ENCODE results near the gene CHD3. TPM values are rescaled to one million over a fixed set of nuclear protein-coding genes. Genes with fewer than 3 reads are reported as not detected.

The CHD3 gene
- 65.3 to 76.0 TPM (median 68.6 TPM) in 5 replicates for total RNA-seq (2022; extraction: Qiagen RNA extraction; ENCODE audit: low read depth)

GRCh38 chr17:7888184-7888920 lies at the start of gene CHD3:
Gene CHD3, plus strand, starts transcription at chr17:7888789. Its CDS starts 212 bp downstream, at chr17:7889001.

GRCh38 chr17:7854851-7855659 lies 33.5 kb upstream of the CHD3 start, which contains the start of gene TMEM88:
Gene TMEM88, plus strand, starts transcription at chr17:7855066. Its CDS starts 9 bp downstream, at chr17:7855075.

GRCh38 chr17:7856811-7857712 lies 31.5 kb upstream of the CHD3 start, which contains the start of gene NAA38:
Gene NAA38, minus strand, starts transcription at chr17:7857559. Its CDS starts 96 bp downstream, at chr17:7857463.

GRCh38 chr17:7857713-7858521 lies 30.7 kb upstream of the CHD3 start, which contains the start of gene CYB5D1:
Gene CYB5D1, plus strand, starts transcription at chr17:7858003. Its CDS starts 132 bp downstream, at chr17:7858135.

GRCh38 chr17:7915611-7916384 lies 27.2 kb downstream of the CHD3 start, which contains the start of gene RNF227:
Gene RNF227, minus strand, starts transcription at chr17:7916289. Its CDS starts 94 bp downstream, at chr17:7916195.

GRCh38 chr17:7929158-7930023 lies 40.8 kb downstream of the CHD3 start, which contains the start of gene KCNAB3:
Gene KCNAB3, minus strand, starts transcription at chr17:7929856. Its CDS starts 421 bp downstream, at chr17:7929435.

GRCh38 chr17:7931709-7932482 lies 43.3 kb downstream of the CHD3 start, which contains the start of the genes CNTROB and TRAPPC1:
Gene CNTROB, plus strand, starts transcription at chr17:7932206. Its CDS starts 874 bp downstream, at chr17:7933080.
Gene TRAPPC1, minus strand, starts transcription at chr17:7931946. Its CDS starts 117 bp downstream, at chr17:7931829.

Other genes with a start within 250 kb of the CHD3 start
- gene ATP1B2, start 237.9 kb upstream of the CHD3 start, total RNA-seq (2022; extraction: Qiagen RNA extraction; ENCODE audit: low read depth), result 0.16 to 0.33 TPM (median 0.26 TPM) in 4 of 5 replicates, not detected in the other
- gene TP53, start 201.3 kb upstream of the CHD3 start, total RNA-seq (2022; extraction: Qiagen RNA extraction; ENCODE audit: low read depth), result 48.7 to 61.6 TPM (median 55.2 TPM) in 5 replicates
- gene WRAP53, start 200.3 kb upstream of the CHD3 start, total RNA-seq (2022; extraction: Qiagen RNA extraction; ENCODE audit: low read depth), result 33.9 to 50.3 TPM (median 47.7 TPM) in 5 replicates
- 1.0 to 1.7 TPM (median 1.4 TPM) in 5 replicates for gene EFNB3, start 183.6 kb upstream of the CHD3 start, total RNA-seq (2022; extraction: Qiagen RNA extraction; ENCODE audit: low read depth)
- 0.01 to 0.03 TPM in 2 of 5 replicates, not detected in the others for gene DNAH2, start 171.0 kb upstream of the CHD3 start, total RNA-seq (2022; extraction: Qiagen RNA extraction; ENCODE audit: low read depth)
- 13.8 to 23.8 TPM (median 15.1 TPM) in 5 replicates for gene KDM6B, start 54.6 kb upstream of the CHD3 start, total RNA-seq (2022; extraction: Qiagen RNA extraction; ENCODE audit: low read depth)
- 0.48 to 1.1 TPM (median 0.79 TPM) in 5 replicates for gene TMEM88, start 33.7 kb upstream of the CHD3 start, total RNA-seq (2022; extraction: Qiagen RNA extraction; ENCODE audit: low read depth)
- gene NAA38, start 31.2 kb upstream of the CHD3 start, total RNA-seq (2022; extraction: Qiagen RNA extraction; ENCODE audit: low read depth), result 179 to 238 TPM (median 208 TPM) in 5 replicates
- gene CYB5D1, start 30.8 kb upstream of the CHD3 start, total RNA-seq (2022; extraction: Qiagen RNA extraction; ENCODE audit: low read depth), result 21.3 to 23.4 TPM (median 22.7 TPM) in 5 replicates
- 1.1 to 2.5 TPM (median 1.4 TPM) in 5 replicates for gene RNF227, start 27.5 kb downstream of the CHD3 start, total RNA-seq (2022; extraction: Qiagen RNA extraction; ENCODE audit: low read depth)
- 1.8 to 3.0 TPM (median 2.5 TPM) in 5 replicates for gene KCNAB3, start 41.1 kb downstream of the CHD3 start, total RNA-seq (2022; extraction: Qiagen RNA extraction; ENCODE audit: low read depth)
- gene TRAPPC1, start 43.2 kb downstream of the CHD3 start, total RNA-seq (2022; extraction: Qiagen RNA extraction; ENCODE audit: low read depth), result 309 to 334 TPM (median 324 TPM) in 5 replicates
- 36.8 to 45.9 TPM (median 39.2 TPM) in 5 replicates for gene CNTROB, start 43.4 kb downstream of the CHD3 start, total RNA-seq (2022; extraction: Qiagen RNA extraction; ENCODE audit: low read depth)
- gene GUCY2D, start 113.8 kb downstream of the CHD3 start, total RNA-seq (2022; extraction: Qiagen RNA extraction; ENCODE audit: low read depth), result 0.08 TPM in 1 of 5 replicates, not detected in the others
- not detected in 5 replicates for gene ALOX15B, start 150.3 kb downstream of the CHD3 start, total RNA-seq (2022; extraction: Qiagen RNA extraction; ENCODE audit: low read depth)
- 0.68 to 1.8 TPM (median 1.0 TPM) in 5 replicates for gene ALOX12B, start 198.9 kb downstream of the CHD3 start, total RNA-seq (2022; extraction: Qiagen RNA extraction; ENCODE audit: low read depth)
- 6.0 to 7.7 TPM (median 6.4 TPM) in 5 replicates for gene ALOXE3, start 229.7 kb downstream of the CHD3 start, total RNA-seq (2022; extraction: Qiagen RNA extraction; ENCODE audit: low read depth)
- gene HES7, start 235.3 kb downstream of the CHD3 start, total RNA-seq (2022; extraction: Qiagen RNA extraction; ENCODE audit: low read depth), result 0.70 to 2.5 TPM (median 1.1 TPM) in 5 replicates